Measurements from ENCODE around the gene TFF3.

The TFF3 gene

DNA sequence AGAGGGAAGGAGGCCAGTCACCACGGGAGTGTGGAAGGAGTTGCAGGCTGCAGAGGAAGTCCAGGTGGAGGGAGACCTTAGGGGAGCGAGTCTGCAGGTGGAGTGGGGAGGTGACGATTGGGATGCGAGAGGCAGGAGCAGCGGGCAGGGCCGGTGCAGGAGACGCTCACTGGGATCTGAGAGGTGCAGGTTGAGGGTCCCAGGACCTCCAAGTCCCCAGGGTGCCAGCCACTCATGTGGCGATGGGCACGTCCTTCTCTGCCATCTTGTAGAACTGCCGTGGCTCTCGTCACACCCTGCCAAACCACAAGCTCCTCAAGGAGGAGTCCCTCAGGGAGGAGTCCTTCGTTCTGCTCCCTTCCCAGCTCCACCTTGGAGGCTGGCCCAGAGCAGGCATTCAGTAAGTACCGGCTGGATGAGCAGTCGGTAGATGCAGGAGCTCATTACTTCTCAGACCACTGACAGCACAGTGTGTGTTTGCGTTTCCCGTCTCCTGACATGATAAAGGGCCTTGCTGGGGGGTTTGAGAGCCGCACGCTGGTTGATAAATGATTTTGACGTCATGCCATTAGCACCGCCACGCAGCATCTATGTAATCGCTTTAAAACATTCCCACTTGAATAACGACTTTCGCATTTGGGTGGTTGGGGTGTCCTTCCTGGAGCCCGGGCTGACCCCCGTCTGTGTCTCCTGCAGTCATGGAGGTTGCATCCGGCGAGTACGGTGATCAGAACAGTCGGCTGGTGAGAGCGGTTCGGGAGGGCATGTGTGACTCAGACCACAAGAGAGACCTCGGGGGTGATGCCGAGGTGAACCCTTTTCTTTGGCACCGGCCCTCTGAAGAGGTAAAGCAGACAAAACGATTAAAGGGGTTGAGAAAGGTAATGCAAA lies 27.8 kb downstream of the TFF3 start:
- FAIRE-seq: no peak

DNA sequence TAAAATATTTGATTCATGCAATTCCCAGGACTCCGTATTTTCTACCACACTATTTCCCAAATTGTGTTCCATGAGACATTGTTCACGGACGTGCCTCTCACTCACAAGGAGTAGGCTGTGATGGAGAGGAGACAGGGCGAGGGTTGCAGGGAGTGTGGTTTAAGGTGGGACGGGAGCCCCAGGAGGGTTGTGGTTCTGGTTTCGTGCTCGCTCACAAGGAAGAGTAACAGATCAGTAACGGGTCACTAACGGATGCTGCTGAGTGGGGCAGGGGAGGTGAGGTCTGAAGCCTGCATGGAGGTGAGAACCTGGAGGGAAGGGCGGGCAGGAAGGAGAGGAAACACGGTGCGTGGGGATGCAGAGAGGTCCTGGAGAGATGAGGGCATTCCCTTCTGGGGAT lies 28.8 kb downstream of the TFF3 start:
- no peak for FAIRE-seq

DNA sequence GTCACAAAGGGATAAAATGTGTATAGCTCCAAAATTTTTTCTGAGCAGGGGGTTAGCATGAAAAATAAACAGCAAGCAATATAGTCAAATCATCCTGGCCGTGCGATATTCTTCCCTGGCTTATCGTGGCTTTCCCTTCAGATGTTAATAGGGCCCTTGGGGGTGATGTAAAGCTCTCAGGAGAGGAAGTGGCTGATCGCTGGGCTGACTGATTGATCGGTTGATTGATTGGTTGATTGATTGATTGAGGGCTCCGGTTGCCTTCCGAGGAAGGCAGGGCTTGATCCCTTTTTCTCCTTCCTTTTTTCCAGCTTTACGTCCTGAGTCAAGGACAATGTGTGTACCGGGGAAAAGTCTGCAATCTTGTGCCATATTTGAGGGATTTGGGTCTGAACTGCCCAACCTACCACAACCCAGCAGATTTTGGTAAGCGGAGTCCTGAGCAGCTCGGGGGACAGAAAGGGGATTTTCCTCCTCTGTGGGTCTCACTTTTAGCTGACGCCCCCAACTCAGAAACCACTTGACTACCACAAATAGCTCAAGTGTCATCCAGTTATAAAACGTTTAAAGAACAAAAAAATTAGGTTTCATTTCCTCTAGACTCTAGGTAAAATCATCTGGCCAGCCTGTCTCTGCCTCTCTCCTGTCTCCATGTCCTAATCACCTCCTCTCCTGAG lies 29.5 kb downstream of the TFF3 start:
- FAIRE-seq: no peak

DNA sequence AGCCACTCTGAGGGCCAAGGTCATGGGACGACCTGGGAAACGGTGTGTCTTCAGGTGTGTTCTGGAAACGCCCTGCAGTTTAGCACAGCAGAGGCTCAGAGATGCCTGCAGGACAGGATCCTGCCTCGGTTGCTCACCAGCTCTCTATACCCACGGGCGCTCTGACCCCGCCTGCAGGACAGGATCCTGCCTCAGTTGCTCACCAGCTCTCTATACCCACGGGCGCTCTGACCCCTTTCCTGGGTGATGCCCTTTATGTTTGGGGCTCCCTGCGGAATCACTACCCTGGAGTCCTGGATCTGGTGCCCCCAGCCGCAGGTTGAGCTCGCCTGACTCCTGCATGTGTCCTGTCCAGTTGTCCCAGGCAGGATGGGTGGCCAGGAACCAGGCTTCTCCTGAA lies 32.5 kb downstream of the TFF3 start:
- FAIRE-seq: no peak

DNA sequence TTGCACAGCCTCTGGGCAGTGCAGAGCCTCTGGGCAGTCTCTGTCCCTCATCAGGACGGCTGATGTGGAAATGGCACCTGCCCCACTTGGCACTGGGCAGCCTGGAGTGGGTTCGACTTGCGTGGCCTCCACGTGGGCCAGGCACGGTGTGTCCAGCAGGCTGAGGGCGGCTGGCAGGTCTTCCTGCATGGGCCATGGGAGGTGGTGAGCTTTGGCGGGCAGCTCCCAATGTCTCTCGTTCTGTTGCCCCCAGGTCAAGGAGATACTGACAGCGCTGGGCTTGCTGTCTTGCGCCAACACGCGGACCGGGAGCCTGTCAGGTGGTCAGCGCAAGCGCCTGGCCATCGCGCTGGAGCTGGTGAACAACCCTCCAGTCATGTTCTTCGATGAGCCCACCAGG lies 33.2 kb downstream of the TFF3 start:
- FAIRE-seq: no peak

DNA sequence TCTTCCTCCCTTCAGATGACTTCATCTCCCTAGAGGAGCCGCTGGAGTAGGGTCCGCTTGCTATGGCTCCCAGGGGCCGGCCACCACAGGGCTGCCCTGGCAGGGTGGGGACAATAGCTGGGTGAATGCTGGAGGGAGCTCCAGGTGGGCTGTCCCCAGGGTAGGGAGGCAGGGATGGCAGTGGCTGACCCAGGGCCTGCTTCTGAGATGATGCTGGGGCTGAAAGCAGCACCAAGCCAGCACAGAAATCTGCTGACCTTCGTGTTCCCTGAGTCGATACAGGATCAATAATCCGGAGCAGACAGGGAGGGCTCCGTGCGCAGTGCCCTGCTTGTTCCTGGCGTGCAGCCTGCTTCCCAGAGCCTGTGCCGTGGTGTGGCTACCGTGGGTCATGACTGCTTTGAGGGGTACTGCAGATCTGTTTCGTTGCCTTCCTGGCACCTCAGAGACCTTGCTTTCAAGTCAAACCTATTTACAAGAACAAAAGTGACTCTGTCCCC lies 34.0 kb downstream of the TFF3 start:
- FAIRE-seq: no peak

DNA sequence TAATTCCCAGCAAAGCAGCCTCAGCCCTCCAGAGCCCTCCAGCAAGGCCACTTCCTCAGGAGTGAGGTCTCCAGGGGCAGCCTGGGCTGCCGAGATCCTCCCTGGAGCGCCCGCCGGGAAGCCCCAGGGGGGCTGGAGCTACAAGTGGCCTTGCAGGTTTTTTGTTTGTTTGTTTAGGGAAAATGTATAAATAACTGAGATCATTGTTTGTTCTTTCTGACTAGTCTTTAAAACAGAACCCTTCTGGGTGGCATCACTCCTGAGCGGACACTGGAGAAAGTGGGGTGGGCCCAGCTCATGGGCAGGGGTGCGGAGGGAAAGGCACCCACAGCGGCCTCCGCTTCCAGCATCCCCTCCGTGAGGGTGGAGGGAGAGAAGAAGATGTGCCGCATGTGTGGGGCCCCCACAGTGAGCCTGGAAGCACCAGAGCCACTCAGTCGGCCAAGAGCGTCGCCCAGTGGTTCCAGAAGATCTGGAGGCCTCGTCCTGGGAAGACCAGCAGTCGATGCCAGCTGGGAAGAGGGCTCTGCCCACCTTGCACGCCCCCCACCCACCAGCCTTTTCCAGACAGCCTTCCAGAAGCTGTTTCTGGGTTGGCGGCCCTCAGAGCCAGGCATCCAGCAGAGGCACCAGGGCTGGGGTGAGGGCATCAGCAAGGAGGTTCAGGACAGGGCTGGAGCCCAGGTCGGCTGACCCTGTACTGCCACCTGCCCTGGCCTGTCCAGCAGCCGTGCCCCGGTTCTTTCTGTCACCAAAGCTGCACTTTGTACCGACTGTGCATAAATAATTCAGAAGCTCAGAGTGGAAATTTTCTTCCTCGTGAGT lies 34.6 kb downstream of the TFF3 start:
- FAIRE-seq: no peak

DNA sequence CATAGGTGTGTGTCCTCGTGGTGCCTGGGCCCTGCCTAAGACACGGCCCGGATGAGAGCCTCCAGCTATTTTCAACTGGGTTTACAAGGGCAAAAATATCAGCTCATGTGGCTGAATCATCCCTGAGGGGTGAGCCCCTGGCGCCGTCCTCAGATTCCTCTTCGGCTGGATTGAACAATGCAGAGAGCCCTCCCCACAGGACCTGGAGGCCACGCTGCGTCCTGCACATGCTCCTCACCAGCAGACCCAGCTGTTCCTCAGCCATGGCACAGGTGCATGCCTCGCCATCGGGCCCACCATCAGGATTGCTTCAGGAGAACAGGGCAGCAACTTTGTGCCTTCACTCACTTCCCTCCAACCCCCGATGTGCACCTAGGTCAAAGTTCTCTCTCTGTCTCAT lies 35.3 kb downstream of the TFF3 start:
- no peak for FAIRE-seq

DNA sequence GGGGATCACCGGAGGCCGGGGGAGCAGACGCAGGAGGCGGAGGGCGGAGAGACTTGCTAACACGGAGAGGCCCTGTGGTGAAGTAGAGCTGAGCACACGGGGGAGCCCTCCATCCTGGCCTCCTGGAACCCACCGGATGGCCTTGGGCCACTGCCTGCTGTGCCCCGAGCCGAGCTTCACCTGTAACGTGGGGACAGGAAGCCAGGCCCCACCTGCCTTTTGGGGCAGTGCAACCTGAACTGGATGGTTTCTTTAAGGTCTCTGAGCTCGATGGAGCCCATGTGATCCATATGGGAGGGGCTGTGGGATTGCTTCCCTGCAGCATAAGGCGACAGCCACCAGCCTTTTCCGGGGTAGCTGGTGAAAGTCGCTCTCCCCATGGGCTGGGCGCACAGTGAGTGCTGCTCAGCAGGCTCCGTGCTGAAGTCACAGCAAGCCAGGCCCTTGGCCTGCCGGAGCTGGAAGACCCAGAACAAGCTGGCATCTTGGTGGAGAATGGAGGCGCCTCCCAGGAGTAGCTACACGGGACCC lies 35.8 kb downstream of the TFF3 start:
- FAIRE-seq: no peak

DNA sequence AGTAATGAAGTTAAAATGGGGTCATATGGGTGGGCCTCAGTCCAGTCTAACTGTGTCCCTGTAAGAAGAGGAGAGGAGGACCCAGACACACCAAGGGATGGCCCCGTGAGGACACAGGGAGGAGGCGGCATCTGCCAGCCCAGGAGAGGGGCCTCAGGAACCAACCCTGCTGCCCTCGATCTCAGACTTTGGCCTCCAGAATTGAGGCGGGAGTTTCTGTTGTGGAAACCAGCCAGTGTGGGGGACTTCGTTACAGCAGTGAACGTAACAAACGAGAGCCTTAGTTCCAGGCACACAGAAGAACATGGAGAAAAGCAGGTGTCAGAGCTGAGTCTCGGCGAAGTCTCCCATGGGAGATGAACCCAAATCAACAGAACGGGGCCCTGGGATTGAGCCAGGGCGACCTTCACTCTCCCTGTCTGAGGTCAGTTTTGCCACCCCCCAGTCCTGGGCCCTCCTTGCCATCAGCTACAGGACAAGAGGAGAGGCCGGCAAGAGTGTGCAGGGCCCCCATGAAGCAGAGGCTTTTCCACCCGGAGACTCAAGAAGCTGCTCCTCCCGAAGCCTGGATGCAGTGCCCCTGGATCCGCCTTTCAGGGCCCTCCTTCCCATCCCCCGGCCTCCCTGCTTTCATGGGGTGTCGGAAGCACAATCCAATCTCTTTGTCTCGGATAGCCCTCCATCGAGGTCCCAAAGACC lies 36.6 kb downstream of the TFF3 start:
- no peak for FAIRE-seq

DNA sequence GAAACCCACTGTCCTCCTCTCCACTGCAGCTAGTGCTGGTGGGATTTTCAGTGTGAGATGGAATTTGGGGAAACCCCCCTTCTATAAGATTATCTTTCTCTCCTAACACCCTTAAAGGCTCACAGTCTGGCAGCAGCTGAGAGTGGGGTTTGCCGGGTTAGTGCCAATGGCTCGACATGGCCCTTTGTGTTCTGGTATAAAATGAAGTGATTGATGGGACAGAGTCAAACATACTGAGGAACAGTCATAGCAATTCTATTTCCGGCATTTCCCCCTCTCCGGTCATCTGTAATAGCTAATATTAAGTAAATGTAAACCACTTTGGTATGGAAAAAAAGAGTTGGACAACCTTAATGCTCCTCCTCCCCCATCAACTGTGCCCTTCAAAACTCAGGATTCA lies 37.6 kb downstream of the TFF3 start:
- FAIRE-seq: no peak

DNA sequence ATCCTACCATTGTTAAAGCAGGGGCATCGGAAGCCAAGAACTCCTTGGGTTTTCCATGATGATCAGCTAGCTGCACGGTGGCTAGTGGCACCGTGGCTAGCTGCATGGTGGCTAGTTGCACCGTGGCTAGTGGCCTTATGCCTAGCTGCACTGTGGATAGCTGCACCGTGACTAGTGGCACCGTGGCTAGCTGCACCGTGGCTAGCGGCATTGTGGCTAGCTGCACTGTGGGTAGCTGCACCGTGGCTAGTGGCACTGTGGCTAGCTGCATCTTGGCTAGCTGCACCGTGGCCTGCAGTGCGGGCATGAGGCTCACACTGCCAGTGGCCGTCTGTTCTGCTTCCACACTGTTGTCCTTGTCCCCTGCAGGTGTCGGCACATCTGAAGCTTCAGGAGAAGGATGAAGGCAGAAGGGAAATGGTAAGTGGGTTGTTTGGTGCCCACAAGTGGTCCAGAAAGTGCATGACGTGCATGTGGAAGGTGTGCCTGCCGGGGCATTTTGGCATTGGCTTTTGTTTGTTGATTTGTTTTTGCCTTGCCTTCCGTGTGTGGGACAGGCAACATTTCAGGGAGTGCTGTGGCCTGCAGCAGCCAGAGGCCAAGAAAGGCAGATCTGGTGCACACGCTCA lies 38.6 kb downstream of the TFF3 start:
- FAIRE-seq: no peak

DNA sequence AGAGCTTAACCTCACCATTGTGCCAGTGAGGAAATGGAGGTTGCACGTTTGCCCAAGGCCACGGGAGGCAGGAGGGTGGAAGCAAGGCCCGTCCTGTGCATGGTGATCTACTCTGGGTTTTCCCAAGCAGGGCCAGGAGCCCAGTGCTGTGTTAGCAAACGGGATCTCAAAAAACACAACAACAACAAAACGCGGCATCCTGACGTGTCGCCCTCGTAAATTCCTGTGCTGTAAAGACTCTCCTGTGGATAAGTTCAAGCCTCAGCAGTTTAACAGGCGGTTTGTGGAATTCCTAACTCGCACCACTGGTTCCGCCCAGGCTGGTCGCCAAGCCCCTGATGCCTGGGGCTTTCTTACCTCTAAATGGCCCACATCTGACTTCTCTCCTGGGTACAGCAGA lies 39.1 kb downstream of the TFF3 start:
- no peak for FAIRE-seq

DNA sequence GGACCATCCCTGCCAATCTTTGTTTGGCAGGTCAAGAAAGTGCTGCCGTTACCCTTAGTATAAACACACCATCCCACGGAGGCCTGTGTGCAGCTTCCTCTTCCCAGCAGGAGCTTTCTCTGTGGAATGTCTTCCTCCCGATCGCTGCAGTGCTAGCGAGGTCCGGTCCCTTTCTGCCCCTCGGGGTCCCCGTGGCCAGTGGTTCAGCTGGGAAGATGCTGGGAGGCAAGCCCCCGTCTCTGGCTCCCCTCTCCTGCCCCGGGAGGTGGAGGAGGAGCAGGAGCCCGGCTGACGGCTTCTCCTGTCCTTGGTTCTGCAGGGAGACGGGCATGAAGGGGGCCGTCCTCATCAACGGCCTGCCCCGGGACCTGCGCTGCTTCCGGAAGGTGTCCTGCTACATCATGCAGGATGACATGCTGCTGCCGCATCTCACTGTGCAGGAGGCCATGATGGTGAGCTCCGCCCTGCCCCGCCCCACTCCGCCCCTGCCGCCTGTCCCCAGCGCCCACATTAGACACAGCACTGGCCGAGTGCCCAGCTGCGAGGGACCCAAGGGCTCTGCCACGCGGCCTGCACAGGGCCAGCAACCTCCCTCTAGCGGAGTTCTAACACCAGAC lies 42.1 kb downstream of the TFF3 start:
- no peak for FAIRE-seq

DNA sequence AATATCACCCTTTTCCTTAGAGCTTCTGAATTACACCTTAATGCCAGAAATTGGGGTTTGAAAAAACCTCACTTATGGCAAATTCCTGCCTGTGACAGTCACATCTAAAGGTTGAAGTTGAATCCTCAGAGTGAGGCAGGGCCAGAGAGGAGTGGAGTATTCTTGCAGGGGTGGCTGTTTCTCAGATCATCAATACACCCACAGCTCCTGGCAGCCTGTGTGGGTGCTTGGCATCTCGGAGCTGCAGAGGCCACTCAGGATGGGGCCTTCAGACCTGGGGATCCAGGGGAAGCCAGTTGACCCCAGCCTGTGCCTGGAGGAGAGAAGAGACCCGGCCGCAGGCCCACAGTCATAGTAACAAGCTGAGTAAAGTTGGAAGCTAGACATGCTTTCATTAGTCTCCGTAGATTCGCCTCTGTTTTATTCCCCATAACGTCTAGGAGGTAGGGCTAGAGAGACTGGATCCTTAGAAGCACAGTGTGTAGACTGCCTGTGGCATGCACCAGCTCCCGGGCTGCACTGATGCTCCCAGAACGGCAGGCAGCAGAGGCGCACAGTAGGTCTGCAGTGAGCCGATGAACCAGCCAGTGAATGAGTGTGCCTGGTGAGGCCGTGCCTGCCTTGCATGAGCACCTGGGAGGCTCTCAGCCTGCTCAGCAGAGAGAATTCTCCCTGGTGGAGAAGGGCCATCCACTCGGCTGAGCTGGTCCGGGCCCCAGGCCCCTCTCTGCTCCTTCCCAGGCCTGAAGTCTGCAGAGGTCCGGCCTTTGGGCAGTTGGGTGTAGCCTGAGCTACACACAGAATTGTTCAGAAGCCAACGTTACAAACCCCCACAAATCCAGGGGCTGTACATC lies 42.9 kb downstream of the TFF3 start:
- FAIRE-seq: no peak

DNA sequence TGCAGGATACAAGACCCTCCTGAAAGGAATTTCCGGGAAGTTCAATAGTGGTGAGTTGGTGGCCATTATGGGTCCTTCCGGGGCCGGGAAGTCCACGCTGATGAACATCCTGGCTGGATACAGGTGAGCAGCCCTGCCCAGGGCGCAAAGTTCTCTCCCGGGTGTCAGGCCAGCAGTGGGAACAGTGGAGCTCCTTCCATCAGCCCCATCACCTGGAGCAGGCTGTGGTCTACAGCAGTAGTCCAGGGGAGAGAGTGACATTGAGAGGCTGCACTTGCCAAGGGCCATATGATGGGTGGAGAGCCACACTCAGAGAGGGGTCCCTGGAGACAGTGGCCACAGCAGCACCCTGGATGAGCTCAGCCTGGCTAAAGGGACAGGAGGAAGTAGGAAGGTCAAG lies 44.1 kb downstream of the TFF3 start:
- FAIRE-seq: no peak

DNA sequence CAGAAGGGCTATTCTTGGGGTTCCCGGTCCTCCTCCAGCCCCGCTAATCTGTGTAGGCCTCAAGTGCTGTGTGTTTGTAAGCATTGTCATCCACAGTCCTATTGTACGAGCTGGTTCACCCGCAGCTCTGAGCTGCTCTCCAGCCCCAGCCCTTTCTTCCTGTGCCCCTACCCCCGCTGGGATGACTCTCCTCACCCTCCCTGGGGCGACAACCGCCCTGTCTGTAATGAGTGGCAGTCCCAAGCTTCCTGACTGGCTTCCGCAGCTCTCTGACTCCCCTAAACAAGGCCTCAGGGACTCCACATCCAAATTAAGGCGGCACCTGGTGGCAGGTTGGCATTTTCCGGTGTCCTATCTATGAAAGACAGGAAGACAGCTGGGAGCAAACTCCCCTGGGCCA lies 45.8 kb downstream of the TFF3 start:
- no peak for FAIRE-seq

DNA sequence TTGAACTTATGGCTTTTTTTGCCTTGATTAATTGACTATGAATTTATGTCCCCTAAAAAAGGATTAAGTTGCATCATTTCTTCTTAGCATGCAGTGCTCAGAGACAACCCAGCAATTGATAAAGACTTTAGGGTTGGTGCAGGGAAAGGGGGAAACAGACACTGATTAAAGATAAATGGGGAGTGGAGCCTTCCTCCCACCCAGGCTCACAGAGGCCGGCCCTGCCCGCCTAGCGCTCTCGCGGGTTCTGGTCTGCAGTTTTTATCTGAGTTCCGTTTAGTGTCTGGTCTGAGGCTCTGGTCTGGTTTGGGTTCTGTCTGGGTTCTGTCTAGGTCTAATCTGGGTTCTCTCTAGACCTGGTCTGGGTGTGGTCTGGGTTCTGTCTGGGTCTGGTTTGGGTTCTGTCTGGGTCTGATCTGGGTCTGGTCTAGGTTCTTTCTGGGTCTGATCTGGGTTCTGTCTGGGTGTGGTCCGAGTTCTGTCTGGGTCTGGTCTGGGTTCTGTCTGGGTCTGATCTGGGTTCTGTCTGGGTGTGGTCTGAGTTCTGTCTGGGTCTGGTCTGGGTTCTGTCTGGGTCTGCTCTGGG lies 48.1 kb downstream of the TFF3 start:
- FAIRE-seq: no peak

DNA sequence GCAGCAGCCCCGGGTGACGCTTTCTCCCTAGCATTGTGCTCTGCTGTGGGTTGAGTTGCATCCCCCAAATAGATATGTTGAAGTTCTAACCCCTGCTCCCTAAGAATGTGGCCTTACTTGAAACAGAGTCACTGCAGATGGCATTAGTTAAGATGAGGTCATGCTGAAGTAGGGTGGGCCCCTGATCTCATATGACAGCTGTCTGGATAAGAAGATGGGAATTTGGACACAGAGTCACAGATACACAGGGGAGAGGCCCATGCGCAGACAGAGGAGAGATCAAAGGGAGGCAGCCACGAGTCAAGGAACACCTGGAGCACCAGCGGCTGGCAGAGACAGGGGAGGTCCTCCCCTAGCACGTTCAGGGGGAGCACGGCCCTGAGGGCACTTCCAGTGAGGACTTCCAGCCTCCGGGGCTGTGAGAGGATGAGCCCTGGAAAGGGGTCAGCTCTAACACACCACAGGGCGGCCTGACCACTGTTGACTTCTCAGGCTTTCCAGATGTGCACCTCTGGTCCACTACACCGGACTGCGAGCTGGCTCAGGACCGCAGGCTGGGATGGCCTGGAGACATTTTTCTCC lies 49.9 kb downstream of the TFF3 start:
- FAIRE-seq: no peak
